HepG2 (cell line): ENCODE results near the gene TAAR9.

Experiments used
- CTCF ChIP-seq: sonication (generic); formaldehyde crosslinking; IDR thresholded peaks from 2 replicates; pipeline ENCODE4 v1.5.0; 2020; ENCODE audit warnings: mild to moderate bottlenecking, missing genetic modification reagents, moderate library complexity
- GABPB1 ChIP-seq: IDR thresholded peaks from 2 replicates; pipeline ENCODE4 v1.6.1; 2016; ENCODE audit warnings: mild to moderate bottlenecking, missing genetic modification reagents, moderate library complexity, missing compliant biosample characterization
- HOXA9 ChIP-seq: sonication (generic); formaldehyde crosslinking; IDR thresholded peaks from 2 replicates; pipeline ENCODE4 v1.8.1; 2022; ENCODE audit warnings: missing genetic modification reagents, mild to moderate bottlenecking, moderate library complexity, borderline replicate concordance
- MAFG ChIP-seq: sonication (generic); formaldehyde crosslinking; IDR thresholded peaks from 2 replicates; pipeline ENCODE4 v1.5.1; 2020; ENCODE audit warnings: mild to moderate bottlenecking, missing genetic modification reagents
- PRDM15 ChIP-seq: sonication (generic); formaldehyde crosslinking; IDR thresholded peaks from 2 replicates; pipeline ENCODE4 v1.4.0; 2020; ENCODE audit warnings: missing genetic modification reagents
- ZBTB37 ChIP-seq: sonication (generic); formaldehyde crosslinking; IDR thresholded peaks from 2 replicates; pipeline ENCODE4 v1.4.0; 2020; ENCODE audit warnings: mild to moderate bottlenecking, missing genetic modification reagents
- ZNF121 ChIP-seq: sonication (generic); formaldehyde crosslinking; IDR thresholded peaks from 2 replicates; pipeline ENCODE4 v1.5.0; 2020; ENCODE audit warnings: mild to moderate bottlenecking, missing genetic modification reagents
- ZSCAN5A ChIP-seq: sonication (generic); formaldehyde crosslinking; IDR thresholded peaks from 2 replicates; pipeline ENCODE4 v1.8.0; 2022; ENCODE audit warnings: mild to moderate bottlenecking, missing genetic modification reagents, borderline replicate concordance
- TF ChIP-seq, protein P1 (sequence below), 2 experiments: IDR thresholded peaks; 2 replicates each; pipeline ENCODE4 v1.6.1; 2011 to 2012; ENCODE audit warnings: low read length in 2 of 2, borderline replicate concordance in 1 of 2, low read depth in 1 of 2, mild to moderate bottlenecking in 1 of 2, moderate library complexity in 1 of 2
- TF ChIP-seq, protein P2 (sequence below): sonication (generic); formaldehyde crosslinking; IDR thresholded peaks from 2 replicates; pipeline ENCODE4 v1.4.0; 2020; ENCODE audit warnings: missing genetic modification reagents

GRCh38 chr6:132537145-132537544 lies 932 bp upstream of the TAAR9 start:
- no peak for TF ChIP-seq ZNF121 (CRISPR knock-in tag)
- TF ChIP-seq CTCF (CRISPR knock-in tag) = no peak
- TF ChIP-seq MAFG = no peak
- no peak for TF ChIP-seq PRDM15 (CRISPR knock-in tag)
- TF ChIP-seq, protein P1, sequence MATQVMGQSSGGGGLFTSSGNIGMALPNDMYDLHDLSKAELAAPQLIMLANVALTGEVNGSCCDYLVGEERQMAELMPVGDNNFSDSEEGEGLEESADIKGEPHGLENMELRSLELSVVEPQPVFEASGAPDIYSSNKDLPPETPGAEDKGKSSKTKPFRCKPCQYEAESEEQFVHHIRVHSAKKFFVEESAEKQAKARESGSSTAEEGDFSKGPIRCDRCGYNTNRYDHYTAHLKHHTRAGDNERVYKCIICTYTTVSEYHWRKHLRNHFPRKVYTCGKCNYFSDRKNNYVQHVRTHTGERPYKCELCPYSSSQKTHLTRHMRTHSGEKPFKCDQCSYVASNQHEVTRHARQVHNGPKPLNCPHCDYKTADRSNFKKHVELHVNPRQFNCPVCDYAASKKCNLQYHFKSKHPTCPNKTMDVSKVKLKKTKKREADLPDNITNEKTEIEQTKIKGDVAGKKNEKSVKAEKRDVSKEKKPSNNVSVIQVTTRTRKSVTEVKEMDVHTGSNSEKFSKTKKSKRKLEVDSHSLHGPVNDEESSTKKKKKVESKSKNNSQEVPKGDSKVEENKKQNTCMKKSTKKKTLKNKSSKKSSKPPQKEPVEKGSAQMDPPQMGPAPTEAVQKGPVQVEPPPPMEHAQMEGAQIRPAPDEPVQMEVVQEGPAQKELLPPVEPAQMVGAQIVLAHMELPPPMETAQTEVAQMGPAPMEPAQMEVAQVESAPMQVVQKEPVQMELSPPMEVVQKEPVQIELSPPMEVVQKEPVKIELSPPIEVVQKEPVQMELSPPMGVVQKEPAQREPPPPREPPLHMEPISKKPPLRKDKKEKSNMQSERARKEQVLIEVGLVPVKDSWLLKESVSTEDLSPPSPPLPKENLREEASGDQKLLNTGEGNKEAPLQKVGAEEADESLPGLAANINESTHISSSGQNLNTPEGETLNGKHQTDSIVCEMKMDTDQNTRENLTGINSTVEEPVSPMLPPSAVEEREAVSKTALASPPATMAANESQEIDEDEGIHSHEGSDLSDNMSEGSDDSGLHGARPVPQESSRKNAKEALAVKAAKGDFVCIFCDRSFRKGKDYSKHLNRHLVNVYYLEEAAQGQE (IDR thresholded peaks at IDR 0.05; ENCODE audit: borderline replicate concordance in 1 of 2, low read depth in 1 of 2, low read length in 2 of 2) = no peak
- no peak for TF ChIP-seq GABPB1 (CRISPR knock-in tag)
- TF ChIP-seq, protein P2, sequence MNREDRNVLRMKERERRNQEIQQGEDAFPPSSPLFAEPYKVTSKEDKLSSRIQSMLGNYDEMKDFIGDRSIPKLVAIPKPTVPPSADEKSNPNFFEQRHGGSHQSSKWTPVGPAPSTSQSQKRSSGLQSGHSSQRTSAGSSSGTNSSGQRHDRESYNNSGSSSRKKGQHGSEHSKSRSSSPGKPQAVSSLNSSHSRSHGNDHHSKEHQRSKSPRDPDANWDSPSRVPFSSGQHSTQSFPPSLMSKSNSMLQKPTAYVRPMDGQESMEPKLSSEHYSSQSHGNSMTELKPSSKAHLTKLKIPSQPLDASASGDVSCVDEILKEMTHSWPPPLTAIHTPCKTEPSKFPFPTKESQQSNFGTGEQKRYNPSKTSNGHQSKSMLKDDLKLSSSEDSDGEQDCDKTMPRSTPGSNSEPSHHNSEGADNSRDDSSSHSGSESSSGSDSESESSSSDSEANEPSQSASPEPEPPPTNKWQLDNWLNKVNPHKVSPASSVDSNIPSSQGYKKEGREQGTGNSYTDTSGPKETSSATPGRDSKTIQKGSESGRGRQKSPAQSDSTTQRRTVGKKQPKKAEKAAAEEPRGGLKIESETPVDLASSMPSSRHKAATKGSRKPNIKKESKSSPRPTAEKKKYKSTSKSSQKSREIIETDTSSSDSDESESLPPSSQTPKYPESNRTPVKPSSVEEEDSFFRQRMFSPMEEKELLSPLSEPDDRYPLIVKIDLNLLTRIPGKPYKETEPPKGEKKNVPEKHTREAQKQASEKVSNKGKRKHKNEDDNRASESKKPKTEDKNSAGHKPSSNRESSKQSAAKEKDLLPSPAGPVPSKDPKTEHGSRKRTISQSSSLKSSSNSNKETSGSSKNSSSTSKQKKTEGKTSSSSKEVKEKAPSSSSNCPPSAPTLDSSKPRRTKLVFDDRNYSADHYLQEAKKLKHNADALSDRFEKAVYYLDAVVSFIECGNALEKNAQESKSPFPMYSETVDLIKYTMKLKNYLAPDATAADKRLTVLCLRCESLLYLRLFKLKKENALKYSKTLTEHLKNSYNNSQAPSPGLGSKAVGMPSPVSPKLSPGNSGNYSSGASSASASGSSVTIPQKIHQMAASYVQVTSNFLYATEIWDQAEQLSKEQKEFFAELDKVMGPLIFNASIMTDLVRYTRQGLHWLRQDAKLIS (CRISPR knock-in tag) = no peak
- no peak for TF ChIP-seq ZSCAN5A
- TF ChIP-seq HOXA9 (CRISPR knock-in tag) = no peak
- no peak for TF ChIP-seq ZBTB37
